IMR-90 (cell line): ENCODE measurements around the gene MOV10L1. TPM values are rescaled to one million over a fixed set of nuclear protein-coding genes. Genes with fewer than 3 reads are reported as not detected.

ENCODE experiments used
- ATAC-seq: fragments of 200-7000 bp; cut with Tn5 transposase; 2 replicates; pipeline ENCODE4 v1.9.1; 2020; ENCODE audit warnings: low read depth, mild to moderate bottlenecking, moderate library complexity
- BruUV-seq: library from RNA; stranded (reverse); fragments of 400-500 nt; replicated peaks from 2 replicates; lab custom pipeline; 2021; lab: Mats Ljungman, UMichigan
- CTCF ChIA-PET: fragments of 300-600 bp; formaldehyde crosslinking; extraction: SDS; loops from one replicate; lab custom pipeline; 2021; ENCODE audit warnings: antibody characterized with exemption; lab: Yijun Ruan, JAX
- POLR2A ChIA-PET: fragments of 300-600 bp; sonication (Branson Sonifier 250); formaldehyde crosslinking; loops from one replicate; lab custom pipeline; 2022; ENCODE audit warnings: antibody characterized with exemption; ENCODE audit not compliant: unreplicated experiment; lab: Charles Lee
- DNase-seq: peaks from one replicate; pipeline ENCODE4 v3.0.0; 2013
- H2AFZ ChIP-seq: replicated peaks from 2 replicates; pipeline ENCODE3; 2013; ENCODE audit warnings: low read length, mild to moderate bottlenecking; ENCODE audit not compliant: poor library complexity
- H2AK5ac ChIP-seq: 2 replicates; pipeline ENCODE4 v1.6.1; 2013; ENCODE audit warnings: low read depth, low read length, inconsistent platforms
- H2AK9ac ChIP-seq: replicated peaks from 2 replicates; pipeline ENCODE3; 2013; ENCODE audit warnings: mild to moderate bottlenecking, low read depth, low read length, moderate library complexity; ENCODE audit not compliant: poor library complexity
- H2BK120ac ChIP-seq: 2 replicates; pipeline ENCODE4 v1.6.1; 2013; ENCODE audit warnings: low read depth, low read length, inconsistent platforms
- H2BK15ac ChIP-seq: 3 replicates; pipeline ENCODE4 v1.6.1; 2013; ENCODE audit warnings: low read depth, low read length, inconsistent platforms
- H2BK20ac ChIP-seq: 2 replicates; pipeline ENCODE4 v1.6.1; 2013; ENCODE audit warnings: low read depth, mild to moderate bottlenecking, inconsistent platforms, low read length, moderate library complexity
- H2BK5ac ChIP-seq: 2 replicates; pipeline ENCODE4 v1.6.1; 2013; ENCODE audit warnings: mild to moderate bottlenecking, low read depth, low read length, inconsistent platforms; ENCODE audit not compliant: poor library complexity, severe bottlenecking
- H3K14ac ChIP-seq: replicated peaks from 2 replicates; pipeline ENCODE4 v1.6.1; 2013; ENCODE audit warnings: low read depth, low read length, inconsistent platforms
- H3K18ac ChIP-seq: 2 replicates; pipeline ENCODE4 v1.6.1; 2013; ENCODE audit warnings: low read depth, low read length, control low read depth
- H3K23ac ChIP-seq: 2 replicates; pipeline ENCODE4 v1.6.1; 2013; ENCODE audit warnings: low read depth, low read length, inconsistent platforms
- H3K27ac ChIP-seq: 2 replicates; pipeline ENCODE4 v1.5.1; 2013; ENCODE audit warnings: mild to moderate bottlenecking, control low read depth, low read length; ENCODE audit not compliant: insufficient read depth
- H3K27me3 ChIP-seq: 2 replicates; pipeline ENCODE4 v1.6.1; 2013; ENCODE audit warnings: low read length; ENCODE audit not compliant: control insufficient read depth, insufficient read depth
- H3K36me3 ChIP-seq: 2 replicates; pipeline ENCODE4 v1.6.1; 2013; ENCODE audit warnings: low read length, mixed read lengths; ENCODE audit not compliant: control insufficient read depth, insufficient read depth
- H3K4ac ChIP-seq: 2 replicates; pipeline ENCODE4 v1.6.1; 2013; ENCODE audit warnings: low read depth, low read length, inconsistent platforms
- H3K4me1 ChIP-seq: 2 replicates; pipeline ENCODE4 v1.6.1; 2013; ENCODE audit warnings: low read length, mixed read lengths; ENCODE audit not compliant: control insufficient read depth, insufficient read depth
- H3K4me2 ChIP-seq: 2 replicates; pipeline ENCODE4 v1.6.1; 2013; ENCODE audit warnings: low read depth, mild to moderate bottlenecking, control low read depth, low read length, moderate library complexity
- H3K4me3 ChIP-seq: 2 replicates; pipeline ENCODE4 v1.5.1; 2013; ENCODE audit warnings: low read depth, mild to moderate bottlenecking, control low read depth, low read length, moderate library complexity; ENCODE audit not compliant: insufficient read depth
- H3K56ac ChIP-seq: 2 replicates; pipeline ENCODE4 v1.6.1; 2013; ENCODE audit warnings: low read length, inconsistent platforms; ENCODE audit not compliant: insufficient read depth; ENCODE audit errors: extremely low read depth
- H3K79me1 ChIP-seq, 2 experiments: 2 replicates each; pipeline ENCODE4 v1.6.1; 2013; ENCODE audit warnings: low read length in 2 of 2, inconsistent platforms in 1 of 2, low read depth in 1 of 2
- H3K9ac ChIP-seq: 2 replicates; pipeline ENCODE4 v1.6.1; 2013; ENCODE audit warnings: low read depth, low read length, control low read depth
- H3K9me1 ChIP-seq: 2 replicates; pipeline ENCODE4 v1.6.1; 2013; ENCODE audit warnings: low read length, inconsistent platforms; ENCODE audit not compliant: insufficient read depth
- H3K9me3 ChIP-seq: 2 replicates; pipeline ENCODE4 v1.6.1; 2013; ENCODE audit warnings: low read length; ENCODE audit not compliant: control insufficient read depth, insufficient read depth
- H4K20me1 ChIP-seq: 2 replicates; pipeline ENCODE4 v1.6.1; 2013; ENCODE audit warnings: low read length, inconsistent platforms; ENCODE audit not compliant: insufficient read depth
- H4K5ac ChIP-seq: 2 replicates; pipeline ENCODE4 v1.6.1; 2013; ENCODE audit warnings: mild to moderate bottlenecking, low read depth, low read length, control low read depth
- H4K8ac ChIP-seq, 2 experiments: 2 replicates each; pipeline ENCODE4 v1.6.1; 2013; ENCODE audit warnings: low read depth in 2 of 2, low read length in 2 of 2, control low read depth in 1 of 2, inconsistent platforms in 1 of 2
- H4K91ac ChIP-seq: 2 replicates; pipeline ENCODE4 v1.6.1; 2013; ENCODE audit warnings: low read depth, low read length, inconsistent platforms; ENCODE audit not compliant: insufficient read depth
- BHLHE40 ChIP-seq: fragments of 150-350 bp; IDR thresholded peaks from 2 replicates; pipeline ENCODE4 v1.6.1; 2016; ENCODE audit warnings: mild to moderate bottlenecking, low read depth, low read length
- CEBPB ChIP-seq: IDR thresholded peaks from 2 replicates; pipeline ENCODE4 v1.6.1; 2012; ENCODE audit warnings: low read depth, low read length, improper control_type of control experiment
- CHD1 ChIP-seq: IDR thresholded peaks from 2 replicates; pipeline ENCODE4 v1.6.1; 2012; ENCODE audit warnings: low read depth, low read length, improper control_type of control experiment
- CTCF ChIP-seq: conservative IDR thresholded peaks from 2 replicates; pipeline ENCODE4 v1.5.1; 2012; ENCODE audit warnings: mild to moderate bottlenecking, low read depth, low read length, improper control_type of control experiment
- ELK1 ChIP-seq: fragments of 150-350 bp; IDR thresholded peaks from 2 replicates; pipeline ENCODE4 v1.6.1; 2016; ENCODE audit warnings: low read depth, mild to moderate bottlenecking, low read length, moderate library complexity, borderline replicate concordance
- FOS ChIP-seq: fragments of 150-350 bp; IDR thresholded peaks from 2 replicates; pipeline ENCODE4 v1.6.1; 2016; ENCODE audit warnings: low read depth, low read length
- MAFK ChIP-seq: IDR thresholded peaks from 2 replicates; pipeline ENCODE4 v1.6.1; 2012; ENCODE audit warnings: low read depth, low read length, improper control_type of control experiment
- MAZ ChIP-seq: IDR thresholded peaks from 2 replicates; pipeline ENCODE4 v1.6.1; 2012; ENCODE audit warnings: low read depth, mild to moderate bottlenecking, low read length, improper control_type of control experiment, moderate library complexity, borderline replicate concordance
- MXI1 ChIP-seq: IDR thresholded peaks from 2 replicates; pipeline ENCODE4 v1.6.1; 2012; ENCODE audit warnings: low read depth, mild to moderate bottlenecking, low read length, moderate library complexity, borderline replicate concordance
- NFE2L2 ChIP-seq: fragments of 150-350 bp; IDR thresholded peaks from 2 replicates; pipeline ENCODE4 v1.6.1; 2016; ENCODE audit warnings: low read depth, mild to moderate bottlenecking, low read length
- POLR2A ChIP-seq: IDR thresholded peaks from 2 replicates; pipeline ENCODE4 v1.6.1; 2012; ENCODE audit warnings: mild to moderate bottlenecking, low read depth, low read length
- RAD21 ChIP-seq: IDR thresholded peaks from 2 replicates; pipeline ENCODE4 v1.6.1; 2012; ENCODE audit warnings: low read length, improper control_type of control experiment
- RCOR1 ChIP-seq: IDR thresholded peaks from 2 replicates; pipeline ENCODE4 v1.6.1; 2012; ENCODE audit warnings: mild to moderate bottlenecking, low read length, improper control_type of control experiment; ENCODE audit not compliant: insufficient replicate concordance
- RFX5 ChIP-seq: IDR thresholded peaks from 2 replicates; pipeline ENCODE4 v1.8.0; 2012; ENCODE audit warnings: low read depth, mild to moderate bottlenecking, low read length, moderate library complexity
- SMC3 ChIP-seq: fragments of 150-350 bp; IDR thresholded peaks from 2 replicates; pipeline ENCODE4 v1.6.1; 2016; ENCODE audit warnings: low read depth, mild to moderate bottlenecking, antibody characterized with exemption, low read length, moderate library complexity
- USF2 ChIP-seq: fragments of 150-350 bp; IDR thresholded peaks from 2 replicates; pipeline ENCODE4 v1.6.1; 2017; ENCODE audit warnings: mild to moderate bottlenecking, antibody characterized with exemption, low read length, low read depth
- WGBS, 2 experiments: methylation state at CpG; one replicate each; pipeline versions ENCODE4 v1.1.5 to v1.1.7; 2013; ENCODE audit warnings: missing lambda C conversion rate in 2 of 2; ENCODE audit not compliant: insufficient read length in 1 of 2; ENCODE audit errors: extremely low coverage in 2 of 2; 5-methylcytosine and 5-hydroxymethylcytosine counted together
- dilution Hi-C: fragments of 300-500 bp; cut with HindIII; formaldehyde crosslinking; loops from one replicate; pipeline ENCODE4 v1.14.3; 2018; ENCODE audit warnings: low sequenced_read_pairs; ENCODE audit not compliant: unreplicated experiment
- in situ Hi-C: fragments of 300-500 bp; cut with MboI; formaldehyde crosslinking; loops from 3 replicates; pipeline ENCODE4 v1.14.3; 2019; ENCODE audit warnings: low sequenced_read_pairs, inconsistent platforms, mixed read lengths
- intact Hi-C: fragments of 100-400 bp; cut with micrococcal nuclease; formaldehyde crosslinking; loops from 2 replicates; pipeline ENCODE4 v1.10.0; 2022
- polyA plus RNA-seq, 3 experiments: library from polyadenylated mRNA; depleted of rRNA; stranded (reverse); fragments of >200 nt; gene quantifications; 2 replicates each; pipeline ENCODE4 v1.2.3, GENCODE V29; 2012; ENCODE audit warnings: low replicate concordance in 1 of 3
- total RNA-seq: library from RNA; depleted of rRNA; stranded (reverse); fragments of >200 nt; gene quantifications from 2 replicates; pipeline ENCODE4 v1.2.3, GENCODE V29; 2012

MOV10L1 gene
- total and polyA plus RNA-seq, 2 of the 4 experiments (the other 2 are of a cell fraction), result 0.72 to 1.4 TPM

GRCh38 chr22:50056214-50056972 lies 33.4 kb upstream of the MOV10L1 start:
- Histone ChIP-seq H2BK15ac (no peak overlapping the region), H3K9me3 (peaks cover 16% of the 10 kb centered on the region), H2BK20ac (no peak overlapping the region), H3K4me2 (no peak overlapping the region), H3K27me3 (peaks cover 38% of the 10 kb centered on the region), H2AK9ac (no peak overlapping the region), H3K18ac (no peak overlapping the region), H4K5ac (no peak overlapping the region), H2BK5ac (no peak overlapping the region), H3K14ac (no peak overlapping the region), H3K4ac (no peak overlapping the region), H3K36me3 (no peaks in the 10 kb centered on the region), H3K79me1 (no peaks in the 10 kb centered on the region), H2AFZ (no peak overlapping the region), H4K20me1 (no peaks in the 10 kb centered on the region), H3K9ac (no peak overlapping the region), H2AK5ac (no peak overlapping the region), H3K27ac (no peak overlapping the region), H4K8ac (no peak overlapping the region), H3K4me1 (peaks cover 6% of the 10 kb centered on the region; the same call in 1 of the 2 replicates), H4K91ac (no peak overlapping the region), H3K56ac (no peak overlapping the region), H3K9me1 (no peaks in the 10 kb centered on the region), H2BK120ac (no peak overlapping the region), H3K23ac (no peak overlapping the region), H3K4me3 (no peak overlapping the region)
- in situ Hi-C loops (no loop called here), dilution Hi-C loops (no loop called here), intact Hi-C loops (no loop called here)
- 77% methylated on average over 9 of the region's 34 CpGs; no CpG with 5 or more reads in 1 of the 2 experiments for WGBS, 2 experiments
- POLR2A ChIA-PET, result no interaction called here
- DNase-seq, result no peak
- ATAC-seq, result no peak
- no TSS peak for BruUV-seq
- CTCF ChIA-PET, result no interaction called here
- TF ChIP-seq RAD21 (no peak), USF2 (no peak), NFE2L2 (no peak), FOS (no peak), MXI1 (no peak), CTCF (no peak), RCOR1 (no peak), POLR2A (no peak), SMC3 (no peak), ELK1 (no peak), CHD1 (no peak), MAZ (no peak), BHLHE40 (no peak), CEBPB (no peak), MAFK (no peak), RFX5 (no peak)
